ENCODE results near the gene SPAG8. TPM values are rescaled to one million over a fixed set of nuclear protein-coding genes. Genes with fewer than 3 reads are reported as not detected.

The SPAG8 gene, protein sequence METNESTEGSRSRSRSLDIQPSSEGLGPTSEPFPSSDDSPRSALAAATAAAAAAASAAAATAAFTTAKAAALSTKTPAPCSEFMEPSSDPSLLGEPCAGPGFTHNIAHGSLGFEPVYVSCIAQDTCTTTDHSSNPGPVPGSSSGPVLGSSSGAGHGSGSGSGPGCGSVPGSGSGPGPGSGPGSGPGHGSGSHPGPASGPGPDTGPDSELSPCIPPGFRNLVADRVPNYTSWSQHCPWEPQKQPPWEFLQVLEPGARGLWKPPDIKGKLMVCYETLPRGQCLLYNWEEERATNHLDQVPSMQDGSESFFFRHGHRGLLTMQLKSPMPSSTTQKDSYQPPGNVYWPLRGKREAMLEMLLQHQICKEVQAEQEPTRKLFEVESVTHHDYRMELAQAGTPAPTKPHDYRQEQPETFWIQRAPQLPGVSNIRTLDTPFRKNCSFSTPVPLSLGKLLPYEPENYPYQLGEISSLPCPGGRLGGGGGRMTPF
- 0.57 and 0.65 TPM in 2 replicates for total RNA-seq (2014; rRNA removed; shearing (Covaris generic))

DNA sequence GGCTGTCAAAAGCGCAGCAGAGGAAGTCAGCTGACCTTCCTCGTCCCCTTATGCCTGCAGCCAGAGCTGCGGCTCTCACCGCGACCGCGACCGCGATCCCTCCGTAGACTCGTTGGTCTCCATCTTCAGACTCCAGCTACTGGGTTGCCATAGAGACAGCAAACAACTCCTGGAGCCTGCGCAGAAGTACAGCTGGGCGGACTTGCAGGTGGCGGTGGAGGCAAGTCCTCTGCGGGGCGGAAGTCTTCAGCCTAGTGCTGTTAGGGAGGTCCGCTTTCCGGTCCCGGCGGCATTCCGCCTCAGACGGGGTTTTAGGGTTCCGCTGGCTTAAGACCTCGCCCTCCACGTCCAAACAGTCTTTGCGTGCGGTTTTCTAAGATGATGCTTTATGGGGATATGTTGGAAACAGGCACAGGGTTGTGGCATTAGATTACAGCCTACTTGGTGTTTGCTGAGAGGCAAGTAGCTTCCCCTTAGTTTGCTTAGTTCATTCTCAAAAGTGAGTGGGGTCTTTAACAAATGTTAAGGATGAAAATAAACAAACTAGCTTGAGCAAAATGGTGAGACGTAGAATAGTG, at the start of gene SPAG8:
TSS of gene SPAG8 (minus strand) at position 238 of the 578 bp plus-strand sequence. CDS start at position 123, 115 bp downstream.
- DNase-seq (ENCODE audit: low read depth): peak; percentile 97

DNA sequence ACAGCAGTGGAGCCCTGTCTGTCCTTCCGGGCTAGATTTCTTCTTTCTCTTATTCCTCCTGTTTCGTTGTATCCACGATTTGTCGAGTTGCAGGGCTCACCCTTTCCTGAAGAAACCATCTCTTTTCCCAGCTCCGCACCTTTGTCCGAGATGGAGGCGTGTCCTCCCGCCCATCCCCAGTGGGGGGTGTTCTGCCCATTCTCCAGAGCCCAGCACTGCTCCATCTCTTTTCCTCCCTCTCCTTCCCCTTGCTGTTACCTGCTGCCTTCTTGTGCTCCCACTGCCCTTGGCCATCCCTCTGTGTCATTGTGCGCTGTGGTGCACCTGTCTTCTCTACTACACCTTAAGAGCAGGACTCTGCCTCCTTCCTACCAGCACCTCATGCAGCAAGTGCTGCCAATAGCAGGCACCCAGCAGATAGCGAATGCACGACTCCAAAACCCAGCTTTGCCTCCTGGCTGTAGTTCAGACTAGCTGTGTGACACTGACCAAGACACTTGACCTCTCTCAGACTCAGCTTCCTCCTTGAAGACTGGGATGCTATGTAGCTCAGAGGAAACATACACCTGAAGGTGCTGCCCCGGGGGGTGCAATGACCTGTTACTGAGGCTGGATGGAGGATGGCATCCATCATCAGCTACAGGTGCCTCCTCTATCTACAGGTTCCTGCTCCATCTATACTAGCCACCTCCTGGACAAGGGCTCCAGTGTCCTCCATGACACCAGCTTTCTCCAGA, 49.3 kb upstream of the SPAG8 start:
- DNase-seq (ENCODE audit: low read depth): no peak

DNA sequence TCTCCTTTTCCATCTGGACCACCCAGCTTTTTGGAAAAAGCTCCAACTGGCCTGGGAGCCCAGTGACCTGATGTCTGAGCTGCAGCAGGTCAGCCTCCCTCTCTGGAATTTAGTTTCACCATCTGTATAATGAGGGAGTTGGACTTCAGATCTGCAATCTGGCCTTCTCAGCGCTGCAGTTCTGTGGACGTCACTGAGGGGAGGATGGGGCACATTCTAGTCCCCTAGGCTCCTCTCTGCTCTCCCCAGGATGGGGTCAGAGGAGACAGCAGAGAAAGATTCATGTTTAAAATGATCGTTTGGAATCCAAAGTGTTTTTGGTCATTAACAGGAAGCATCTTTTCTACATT, 47.9 kb upstream of the SPAG8 start:
- no peak for DNase-seq (ENCODE audit: low read depth)

DNA sequence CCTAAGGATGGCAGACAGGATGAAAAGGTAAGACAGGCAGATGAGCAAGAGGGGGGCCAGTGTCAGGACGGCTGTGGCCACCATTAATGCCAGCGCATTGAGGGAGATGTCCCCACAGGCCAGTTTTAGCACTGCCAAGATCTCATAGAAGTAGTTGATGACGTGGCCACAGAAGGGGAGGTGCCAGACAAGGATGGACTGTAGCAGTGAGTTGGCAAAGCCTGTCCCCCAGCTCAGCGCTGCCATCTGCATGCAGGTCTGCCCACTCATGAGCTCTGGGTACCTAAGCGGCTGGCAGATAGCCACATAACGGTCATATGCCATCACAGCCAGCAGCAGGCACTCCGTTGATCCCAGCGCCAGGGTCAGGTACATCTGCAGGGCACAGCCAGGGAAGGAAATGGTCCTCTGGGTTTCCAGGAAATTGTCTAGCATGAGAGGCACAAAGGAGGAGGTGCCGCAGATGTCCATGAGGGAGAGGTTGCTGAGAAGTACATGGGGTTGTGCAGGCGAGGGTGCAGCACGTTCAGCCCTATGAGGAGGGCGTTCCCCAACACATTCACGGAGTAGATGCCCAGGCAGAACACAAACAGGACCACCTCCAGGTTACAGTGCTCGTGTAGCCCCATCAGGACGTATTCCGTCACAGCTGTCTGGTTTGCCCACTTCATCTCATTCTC, 47.4 kb upstream of the SPAG8 start:
- peak; percentile 61 for DNase-seq (ENCODE audit: low read depth)

DNA sequence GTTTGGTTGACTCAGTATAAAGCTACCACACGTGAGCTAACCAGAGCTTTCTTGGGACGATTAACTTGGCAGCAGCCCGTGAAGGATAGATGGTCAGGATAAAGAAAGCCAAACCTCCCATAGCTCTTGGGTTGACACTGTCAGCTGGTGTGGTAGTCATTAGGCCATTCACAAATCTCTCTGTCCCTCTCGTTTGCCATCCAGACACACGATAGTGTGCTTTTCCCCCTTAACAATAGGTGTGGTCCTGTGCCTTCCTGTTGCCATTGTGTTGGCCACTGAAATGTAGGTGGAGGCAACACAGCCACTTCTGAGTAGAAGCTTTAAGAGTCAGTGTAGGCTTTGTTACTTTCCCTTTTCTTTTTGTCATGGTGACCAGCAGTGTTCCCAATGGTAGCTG, 46.4 kb upstream of the SPAG8 start:
- DNase-seq (ENCODE audit: low read depth): no peak

DNA sequence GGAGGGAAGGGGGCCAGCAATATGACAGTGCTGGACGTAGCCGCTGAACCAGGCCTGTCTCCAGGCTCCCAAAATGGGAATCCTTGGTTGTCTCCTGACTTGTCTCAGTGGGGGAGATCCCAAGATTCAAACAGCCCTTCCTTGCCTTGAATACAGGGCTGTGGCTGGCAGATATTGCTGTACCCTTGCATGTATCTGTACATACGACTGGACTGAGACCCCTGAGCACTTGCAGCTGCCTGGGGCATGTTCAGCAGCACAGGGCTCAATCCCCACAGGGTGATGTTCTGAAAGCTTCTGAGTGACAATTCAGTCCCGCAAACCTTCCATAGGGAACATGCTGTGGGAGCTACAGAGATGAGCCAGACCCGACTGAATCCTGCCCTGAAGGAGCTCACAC, 44.8 kb upstream of the SPAG8 start:
- no peak for DNase-seq (ENCODE audit: low read depth)

DNA sequence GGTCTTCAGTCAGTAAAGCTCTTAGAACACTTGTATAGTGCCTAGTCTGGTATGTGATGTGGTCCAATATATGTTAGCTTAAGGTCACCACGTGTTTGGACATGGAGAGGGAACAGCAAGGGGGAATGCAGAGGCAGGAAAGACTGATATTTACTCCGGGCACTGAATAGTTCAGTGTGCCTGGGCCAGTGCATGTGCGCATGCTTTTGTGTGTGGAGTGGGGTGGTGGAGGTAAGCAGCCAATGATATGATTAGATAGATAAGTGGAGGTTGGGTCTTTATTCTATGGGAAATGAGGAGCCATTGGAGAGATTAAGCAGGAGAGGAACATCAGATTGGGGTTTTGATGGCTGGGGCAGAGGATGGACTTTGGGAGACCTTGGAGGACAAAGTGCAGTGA, 44.1 kb upstream of the SPAG8 start:
- no peak for DNase-seq (ENCODE audit: low read depth)

DNA sequence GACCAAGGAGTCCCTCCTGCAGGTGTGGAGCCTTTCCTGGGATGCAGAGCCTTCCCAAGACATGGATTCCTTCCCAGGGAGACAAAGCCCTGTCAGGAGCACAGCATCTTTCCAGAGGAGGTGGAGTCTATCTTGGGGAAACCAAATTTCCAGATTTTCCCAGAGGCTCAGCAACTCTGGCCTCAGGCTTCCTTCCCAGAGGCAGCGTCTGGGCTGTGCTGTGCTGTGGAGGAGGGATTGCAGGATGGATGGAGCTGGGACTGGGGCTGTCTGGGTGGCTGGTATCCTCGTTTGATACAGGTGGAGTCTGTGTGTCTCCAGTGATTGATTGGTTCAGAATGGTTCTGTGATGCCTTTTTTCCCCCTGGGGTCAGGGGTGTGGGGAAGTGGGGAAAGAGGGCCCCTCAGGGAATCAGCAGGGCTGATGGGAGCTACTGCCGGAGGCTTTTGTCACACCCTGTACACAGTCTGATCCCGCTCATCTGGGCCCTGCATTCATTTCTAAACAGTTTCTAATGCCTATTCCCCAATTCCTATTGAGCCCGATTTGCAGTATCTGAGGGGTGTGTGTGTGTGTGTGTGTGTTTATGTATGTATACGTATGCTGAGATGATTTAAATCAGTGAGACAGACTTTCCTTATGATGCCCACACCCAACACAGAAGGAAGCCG, 42.2 kb upstream of the SPAG8 start:
- no peak for DNase-seq (ENCODE audit: low read depth)

DNA sequence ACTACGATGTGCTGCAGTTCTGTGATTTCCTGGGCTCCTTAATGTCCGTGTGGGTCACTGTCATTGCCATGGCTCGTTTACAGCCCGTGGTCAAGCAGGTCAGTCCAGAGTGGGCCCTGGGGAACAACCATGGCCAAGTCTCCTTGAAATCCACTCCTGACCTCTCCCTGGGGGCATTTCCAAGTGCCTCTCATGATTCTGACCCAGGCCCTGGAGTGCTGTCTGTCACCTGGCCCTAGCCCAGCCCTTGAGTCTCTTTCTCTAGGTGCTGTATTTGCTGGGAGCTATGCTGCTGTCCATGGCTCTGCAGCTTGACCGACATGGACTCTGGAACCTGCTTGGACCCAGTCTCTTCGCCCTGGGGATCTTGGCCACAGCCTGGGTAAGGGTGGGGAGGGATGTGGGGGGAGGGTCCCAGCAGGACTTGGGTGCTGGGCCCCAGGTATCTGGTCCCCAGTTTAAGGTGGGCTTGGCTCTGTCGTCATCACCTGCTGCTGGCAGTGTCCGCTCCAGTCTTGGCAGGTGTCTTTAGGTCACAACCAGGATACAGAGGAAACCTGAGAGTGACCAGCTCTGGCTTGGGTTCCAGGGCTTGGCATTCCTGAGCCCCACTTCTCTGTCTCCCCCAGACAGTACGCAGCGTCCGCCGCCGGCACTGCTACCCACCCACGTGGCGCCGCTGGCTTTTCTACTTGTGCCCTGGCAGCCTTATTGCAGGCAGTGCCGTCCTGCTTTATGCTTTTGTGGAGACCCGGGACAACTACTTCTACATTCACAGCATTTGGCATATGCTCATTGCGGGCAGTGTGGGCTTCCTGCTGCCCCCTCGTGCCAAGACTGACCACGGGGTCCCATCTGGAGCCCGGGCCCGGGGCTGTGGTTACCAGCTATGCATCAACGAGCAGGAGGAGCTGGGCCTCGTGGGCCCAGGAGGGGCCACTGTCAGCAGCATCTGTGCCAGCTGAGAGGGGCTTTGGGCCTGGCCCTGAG, 41.1 kb upstream of the SPAG8 start:
- DNase-seq (ENCODE audit: low read depth): no peak

DNA sequence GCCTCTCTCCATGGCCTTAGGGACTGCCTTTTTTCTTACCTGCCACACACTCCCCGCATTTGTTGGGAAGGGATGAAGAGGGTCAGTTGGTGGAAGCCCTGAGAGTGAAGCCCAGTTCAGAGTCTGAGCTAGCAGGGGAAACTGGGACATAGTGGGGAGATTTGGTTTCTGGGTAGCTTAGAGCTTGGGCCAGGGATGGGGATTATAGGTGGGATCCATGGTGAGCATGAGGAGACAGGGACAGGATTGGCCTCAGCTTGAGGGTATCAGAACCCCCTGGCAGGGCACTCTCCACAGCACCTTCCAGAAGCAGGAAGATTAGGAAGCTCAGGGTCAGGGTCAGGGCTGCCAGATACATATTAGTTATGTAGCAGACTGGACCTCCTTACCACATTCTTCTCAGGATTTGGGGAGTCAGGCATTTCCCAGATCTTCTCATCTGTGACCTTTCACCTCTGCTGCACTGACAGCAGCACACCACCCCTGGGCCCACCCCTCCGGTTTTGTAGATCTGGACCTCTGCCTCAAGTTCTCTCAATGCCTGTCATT, 40.3 kb upstream of the SPAG8 start:
- no peak for DNase-seq (ENCODE audit: low read depth)

DNA sequence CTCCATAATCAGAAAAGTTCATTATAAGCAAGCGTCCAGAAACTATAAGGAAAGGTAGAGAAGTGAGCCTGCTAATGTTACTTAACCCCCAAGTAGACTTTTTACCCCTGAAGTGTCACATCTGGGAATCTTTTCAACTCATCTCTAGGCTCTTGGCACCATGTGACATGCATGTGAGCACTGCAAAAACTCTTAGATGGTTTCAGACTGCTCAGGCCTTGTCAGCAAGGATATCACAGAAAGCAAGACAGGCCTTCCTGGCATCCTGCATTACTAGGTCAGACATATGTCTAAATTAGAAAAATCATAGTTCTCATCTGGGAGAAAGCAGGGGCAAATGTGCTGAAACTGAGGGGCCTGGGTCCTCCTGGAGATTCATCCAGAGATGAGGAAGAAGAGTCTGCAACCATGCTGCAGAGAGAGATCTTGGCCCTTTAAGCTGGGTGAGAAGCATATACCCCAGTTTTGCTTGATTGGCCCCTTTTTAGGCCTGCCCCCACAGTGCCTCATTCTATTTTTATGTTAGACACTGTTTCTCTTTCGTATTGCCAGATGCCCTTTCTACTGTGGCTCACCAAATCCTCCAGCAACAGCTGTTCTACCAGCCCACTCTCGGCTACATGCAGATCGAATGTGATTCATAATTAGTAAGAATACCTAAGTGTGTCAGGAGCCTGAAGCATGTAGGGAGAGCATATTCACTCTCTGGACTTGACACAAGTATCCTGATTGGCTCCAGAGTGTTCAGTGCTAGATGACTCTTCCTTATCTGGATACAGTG, 35.9 kb upstream of the SPAG8 start:
- peak; percentile 80 for DNase-seq (ENCODE audit: low read depth)

DNA sequence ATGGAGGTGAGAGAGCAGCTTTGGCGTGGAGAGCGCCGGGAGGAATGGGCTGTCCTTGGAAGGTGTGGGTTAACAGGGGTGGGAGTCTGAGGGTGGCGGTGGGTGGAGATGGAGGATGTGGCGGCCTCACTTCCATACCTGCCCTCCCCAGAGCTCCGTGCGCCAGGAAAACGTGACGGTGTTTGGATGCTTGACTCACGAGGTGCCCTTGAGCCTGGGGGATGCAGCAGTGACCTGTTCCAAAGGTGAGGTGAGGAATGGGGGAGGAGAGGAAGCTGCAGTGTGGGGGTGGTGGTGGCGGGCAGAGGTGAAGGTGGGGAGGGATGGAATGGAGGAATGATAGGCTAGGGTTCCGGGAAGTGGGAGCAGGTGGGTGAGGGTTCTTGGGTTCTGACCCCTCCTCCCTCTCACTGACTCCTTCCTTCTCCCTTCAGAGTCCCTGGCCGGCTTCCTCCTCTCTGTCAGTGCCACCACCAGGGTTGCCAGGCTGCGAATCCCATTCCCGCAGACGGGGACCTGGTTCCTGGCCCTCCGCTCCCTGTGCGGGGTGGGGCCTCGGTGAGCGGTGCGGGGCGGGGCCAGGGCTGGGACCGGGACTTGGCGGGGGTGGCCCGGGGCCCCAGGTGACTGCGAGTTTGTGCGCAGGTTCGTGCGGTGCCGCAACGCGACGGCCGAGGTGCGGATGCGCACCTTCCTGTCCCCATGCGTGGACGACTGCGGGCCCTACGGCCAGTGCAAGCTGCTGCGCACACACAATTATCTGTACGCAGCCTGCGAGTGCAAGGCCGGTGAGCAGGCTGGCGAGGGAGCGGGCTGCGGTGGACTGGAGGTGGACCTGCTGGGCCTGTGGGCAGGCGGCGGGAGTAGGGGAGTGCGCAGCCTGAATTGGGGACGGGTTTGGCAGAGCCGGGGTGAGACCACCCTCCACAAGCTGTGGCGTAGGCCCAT, 34.0 kb upstream of the SPAG8 start:
- DNase-seq (ENCODE audit: low read depth): no peak

DNA sequence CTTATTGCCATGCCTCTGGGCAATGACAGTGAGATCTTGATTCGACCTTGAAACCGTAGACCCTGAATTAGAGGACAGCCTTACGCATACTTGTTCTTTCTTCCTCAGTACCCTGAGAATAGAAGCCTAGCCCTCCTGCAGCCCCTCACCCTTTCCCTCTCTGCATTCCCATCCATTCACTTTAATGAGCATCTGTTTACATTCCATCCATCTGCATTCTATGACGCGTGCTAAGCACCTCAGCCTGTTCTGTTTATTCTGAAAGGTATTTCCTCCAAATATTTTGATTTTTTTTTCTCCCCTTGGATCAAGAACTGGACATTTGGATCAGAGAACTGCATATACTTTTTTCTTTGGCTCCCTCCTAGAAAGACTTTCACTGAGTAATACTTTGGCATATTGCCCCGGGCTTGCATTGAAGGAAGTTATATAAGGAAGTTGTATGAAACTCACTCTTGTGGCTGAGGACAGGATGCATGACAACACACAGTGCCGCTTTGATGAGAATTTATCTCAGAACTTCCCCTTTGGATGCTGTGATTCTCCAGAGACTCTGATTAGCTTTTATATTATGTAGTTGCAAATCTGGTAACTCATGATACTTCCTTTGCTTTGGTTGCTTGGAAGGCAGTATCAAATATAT, 32.7 kb upstream of the SPAG8 start:
- DNase-seq (ENCODE audit: low read depth): peak; percentile 87

DNA sequence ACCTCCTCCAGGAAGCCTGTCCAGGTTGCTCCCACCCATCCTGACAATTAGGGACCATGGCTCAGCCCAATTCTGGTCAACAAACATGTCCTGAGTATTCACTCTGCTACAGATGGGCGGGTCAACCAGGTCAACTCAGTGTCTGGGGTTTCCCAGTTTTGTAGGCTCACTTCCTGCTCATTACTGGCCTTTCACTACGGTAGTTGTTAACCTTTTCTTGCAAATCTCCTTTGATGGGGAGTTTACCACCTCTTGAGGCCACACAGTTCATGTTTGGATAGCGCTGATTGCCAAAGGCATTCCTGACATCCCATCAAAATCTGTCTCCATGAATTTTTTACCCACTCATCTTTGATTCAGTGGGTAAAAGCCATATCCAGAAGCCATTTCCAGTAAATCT, 30.7 kb upstream of the SPAG8 start:
- DNase-seq (ENCODE audit: low read depth): no peak

DNA sequence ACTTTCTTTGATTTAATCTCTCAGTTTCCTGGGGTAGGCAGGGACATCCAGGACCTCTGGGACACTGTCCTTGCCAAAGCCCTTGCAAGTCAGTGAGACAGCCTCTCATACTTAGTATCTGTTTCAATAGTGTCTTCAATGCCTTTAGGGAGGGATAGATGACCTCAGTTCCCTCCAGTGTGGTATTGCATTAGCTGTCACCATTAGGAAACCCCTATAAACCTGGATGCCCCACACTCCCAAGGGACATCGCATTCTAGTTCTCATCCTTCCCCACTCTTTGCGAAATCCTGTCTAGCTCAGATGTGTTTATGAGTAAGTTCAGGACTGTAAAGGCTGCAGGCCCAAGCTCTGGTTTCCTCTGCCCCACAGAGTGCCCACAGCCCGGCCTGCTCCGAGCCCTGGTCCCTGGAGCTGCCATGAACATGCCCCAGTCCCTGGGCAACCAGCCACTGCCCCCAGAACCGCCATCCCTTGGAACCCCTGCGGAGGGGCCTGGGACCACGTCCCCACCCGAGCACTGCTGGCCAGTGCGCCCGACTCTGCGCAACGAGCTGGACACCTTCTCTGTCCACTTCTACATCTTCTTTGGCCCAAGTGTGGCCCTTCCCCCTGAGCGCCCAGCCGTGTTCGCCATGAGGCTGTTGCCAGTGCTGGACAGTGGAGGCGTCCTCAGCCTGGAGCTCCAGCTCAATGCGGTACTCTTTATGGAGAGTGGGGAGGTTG, 30.1 kb upstream of the SPAG8 start:
- no peak for DNase-seq (ENCODE audit: low read depth)

DNA sequence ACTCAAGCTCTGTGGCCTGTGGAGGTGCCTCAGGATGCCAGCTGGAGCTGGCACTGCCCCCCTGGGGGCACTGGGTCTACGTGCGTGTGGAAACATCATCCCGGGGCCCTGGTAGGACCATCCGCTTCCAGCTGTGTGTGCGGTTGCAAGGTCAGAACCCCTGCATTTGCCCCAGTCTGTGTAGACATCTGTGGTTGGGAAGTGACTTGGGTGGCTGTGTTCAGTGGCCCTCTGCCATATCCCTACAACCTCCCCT, 29.5 kb upstream of the SPAG8 start:
- DNase-seq (ENCODE audit: low read depth): no peak
